GM18508 (cell line): ENCODE results near the gene SCP2D1.

Source experiments
- ATAC-seq: cut with Tn5 transposase; IDR thresholded peaks from one replicate; pipeline ENCODE4 v1.9.1; 2021; ENCODE audit warnings: moderate number of reproducible peaks; ENCODE audit not compliant: insufficient read depth, unreplicated experiment

SCP2D1 gene

GRCh38 chr20:18811186-18811585 lies 2.4 kb upstream of the SCP2D1 start:
- ATAC-seq = no peak

GRCh38 chr20:18811904-18812303 lies 1.7 kb upstream of the SCP2D1 start:
- ATAC-seq = no peak

GRCh38 chr20:18815194-18815942 lies 1.8 kb downstream of the SCP2D1 start:
- no peak for ATAC-seq

- ATAC-seq = no peak
These were observed 9.2 kb downstream of the SCP2D1 start for GRCh38 chr20:18822832-18823231.

GRCh38 chr20:18831830-18832499 lies 18.4 kb downstream of the SCP2D1 start:
- no peak for ATAC-seq

- ATAC-seq = no peak
These were observed 19.1 kb downstream of the SCP2D1 start for GRCh38 chr20:18832546-18833200.

GRCh38 chr20:18835466-18836256 lies 22.1 kb downstream of the SCP2D1 start:
- no peak for ATAC-seq

- no peak for ATAC-seq
These were observed 24.1 kb downstream of the SCP2D1 start for GRCh38 chr20:18837718-18838117.

- no peak for ATAC-seq
These were observed 26.1 kb downstream of the SCP2D1 start for GRCh38 chr20:18839507-18840247.

- ATAC-seq = no peak
These were observed 26.7 kb downstream of the SCP2D1 start for GRCh38 chr20:18840248-18840645.

- no peak for ATAC-seq
These were observed 31.4 kb downstream of the SCP2D1 start for GRCh38 chr20:18845017-18845416.

- no peak for ATAC-seq
These were observed 33.7 kb downstream of the SCP2D1 start for GRCh38 chr20:18847226-18847755.

- no peak for ATAC-seq
These were observed 35.5 kb downstream of the SCP2D1 start for GRCh38 chr20:18849131-18849530.

GRCh38 chr20:18851629-18852028 lies 38.0 kb downstream of the SCP2D1 start:
- ATAC-seq = no peak

- ATAC-seq = no peak
These were observed 38.7 kb downstream of the SCP2D1 start for GRCh38 chr20:18852318-18852717.

- no peak for ATAC-seq
These were observed 39.6 kb downstream of the SCP2D1 start for GRCh38 chr20:18853216-18853615.

GRCh38 chr20:18853946-18854646 lies 40.5 kb downstream of the SCP2D1 start:
- ATAC-seq = no peak

- no peak for ATAC-seq
These were observed 42.3 kb downstream of the SCP2D1 start for GRCh38 chr20:18855882-18856281.

- no peak for ATAC-seq
These were observed 43.3 kb downstream of the SCP2D1 start for GRCh38 chr20:18856873-18857272.
